Type B pancreatic cell (in vitro differentiated cells): ENCODE data around the gene MYOF. TPM values are rescaled to one million over a fixed set of nuclear protein-coding genes. Genes with fewer than 3 reads are reported as not detected.

Source experiments
- DNase-seq: peaks from one replicate; pipeline ENCODE4 v3.0.0; 2021; ENCODE audit warnings: mixed read lengths; ENCODE audit not compliant: unreplicated experiment; ENCODE audit errors: extremely low spot score
- H3K27ac Mint-ChIP-seq: 2 replicates; pipeline ENCODE4 v1.8.0; 2021; ENCODE audit warnings: mild to moderate bottlenecking, mixed read lengths
- H3K27me3 Mint-ChIP-seq: 2 replicates; pipeline ENCODE4 v1.8.0; 2021; ENCODE audit warnings: mixed read lengths
- H3K36me3 Mint-ChIP-seq: 2 replicates; pipeline ENCODE4 v1.8.0; 2021; ENCODE audit warnings: mixed read lengths
- H3K4me1 Mint-ChIP-seq: one replicate; pipeline ENCODE4 v1.8.0; 2021; ENCODE audit warnings: mixed read lengths; ENCODE audit not compliant: unreplicated experiment
- H3K4me3 Mint-ChIP-seq: 2 replicates; pipeline ENCODE4 v1.8.0; 2021; ENCODE audit warnings: mild to moderate bottlenecking, mixed read lengths
- H3K9me3 Mint-ChIP-seq: 2 replicates; pipeline ENCODE4 v1.8.0; 2021; ENCODE audit warnings: mixed read lengths
- CTCF ChIP-seq: fragments of 200-600 bp; sonication (generic); conservative IDR thresholded peaks from 2 replicates; pipeline ENCODE4 v1.5.0; 2021; ENCODE audit warnings: antibody characterized with exemption, mild to moderate bottlenecking
- total RNA-seq: library from RNA; stranded (reverse); gene quantifications from 2 replicates; pipeline ENCODE4 v1.2.1, GENCODE V29; 2021; ENCODE audit warnings: low replicate concordance

MYOF gene
- total RNA-seq, 1 donor from 2014 or later = 49.4 TPM

- Mint-ChIP-seq H3K4me1 (peaks cover 17% of the 10 kb centered on the region), H3K4me3 (no peak overlapping the region), H3K27ac (no peak overlapping the region), H3K9me3 (no peaks in the 10 kb centered on the region), H3K36me3 (peaks cover 14% of the 10 kb centered on the region), H3K27me3 (no peaks in the 10 kb centered on the region)
- peak; percentile 33 for TF ChIP-seq CTCF
- DNase-seq = no peak
Measured at GRCh38 chr10:93415693-93416092, 66.4 kb downstream of the MYOF start.

GRCh38 chr10:93413252-93413689 is 68.9 kb downstream of the MYOF start:
- DNase-seq = no peak
- Mint-ChIP-seq H3K36me3 (peaks cover 21% of the 10 kb centered on the region), H3K9me3 (no peaks in the 10 kb centered on the region), H3K4me3 (no peak overlapping the region), H3K4me1 (peaks cover 10% of the 10 kb centered on the region), H3K27me3 (no peaks in the 10 kb centered on the region), H3K27ac (no peak overlapping the region)
- no peak for TF ChIP-seq CTCF

GRCh38 chr10:93412801-93413200 is 69.3 kb downstream of the MYOF start:
- no peak for TF ChIP-seq CTCF
- no peak overlapping the region for H3K27ac Mint-ChIP-seq
- H3K36me3 Mint-ChIP-seq = peaks cover 21% of the 10 kb centered on the region
- H3K27me3 Mint-ChIP-seq = no peaks in the 10 kb centered on the region
- DNase-seq = no peak
- H3K9me3 Mint-ChIP-seq = no peaks in the 10 kb centered on the region
- H3K4me1 Mint-ChIP-seq = peaks cover 8% of the 10 kb centered on the region
- no peak overlapping the region for H3K4me3 Mint-ChIP-seq

GRCh38 chr10:93410697-93411348 is 71.3 kb downstream of the MYOF start:
- peaks cover 10% of the 10 kb centered on the region for H3K4me1 Mint-ChIP-seq
- no peak for TF ChIP-seq CTCF
- no peak overlapping the region for H3K27ac Mint-ChIP-seq
- no peaks in the 10 kb centered on the region for H3K9me3 Mint-ChIP-seq
- no peak for DNase-seq
- H3K36me3 Mint-ChIP-seq = peaks cover 21% of the 10 kb centered on the region
- no peaks in the 10 kb centered on the region for H3K27me3 Mint-ChIP-seq
- no peak overlapping the region for H3K4me3 Mint-ChIP-seq

- no peak overlapping the region for H3K4me3 Mint-ChIP-seq
- no peaks in the 10 kb centered on the region for H3K27me3 Mint-ChIP-seq
- peaks cover 34% of the 10 kb centered on the region for H3K36me3 Mint-ChIP-seq
- DNase-seq = no peak
- TF ChIP-seq CTCF = no peak
- no peak overlapping the region for H3K27ac Mint-ChIP-seq
- H3K4me1 Mint-ChIP-seq = peaks cover 13% of the 10 kb centered on the region
- H3K9me3 Mint-ChIP-seq = no peaks in the 10 kb centered on the region
Measured at GRCh38 chr10:93408783-93409182, 73.4 kb downstream of the MYOF start.
